GM12878 (cell line): ENCODE measurements around the gene YKT6. TPM values are rescaled to one million over a fixed set of nuclear protein-coding genes. Genes with fewer than 3 reads are reported as not detected.

Experiments used
- ATAC-seq: fragments of 200-7000 bp; cut with Tn5 transposase; 3 replicates; pipeline ENCODE4 v1.9.1; 2020; ENCODE audit warnings: mild to moderate bottlenecking, moderate library complexity
- BruUV-seq: library from RNA; stranded (reverse); fragments of 400-500 nt; replicated peaks from 2 replicates; lab custom pipeline; 2021; lab: Mats Ljungman, UMichigan
- CTCF ChIA-PET: fragments of 300-600 bp; sonication (Branson Sonifier 250); formaldehyde crosslinking; extraction: SDS; loops from one replicate; lab custom pipeline; 2021; ENCODE audit warnings: inconsistent platforms; lab: Yijun Ruan, JAX
- POLR2A ChIA-PET: fragments of 350-600 bp; formaldehyde crosslinking; extraction: SDS; loops from one replicate; lab custom pipeline; 2021; ENCODE audit warnings: inconsistent platforms; lab: Charles Lee
- RAD21 ChIA-PET: fragments of 300-600 bp; sonication (Branson Sonifier 250); formaldehyde crosslinking; loops from one replicate; lab custom pipeline; 2023; ENCODE audit warnings: antibody characterized with exemption; ENCODE audit not compliant: unreplicated experiment; lab: Charles Lee
- SMC1A ChIA-PET: fragments of 300-600 bp; sonication (Branson Sonifier 250); formaldehyde crosslinking; loops from one replicate; lab custom pipeline; 2023; ENCODE audit not compliant: unreplicated experiment, uncharacterized antibody; lab: Charles Lee
- DNase-seq: peaks from one replicate; pipeline ENCODE4 v3.0.0-alpha.2; 2011; ENCODE audit warnings: low read depth, low spot score
- FAIRE-seq: peaks from 3 replicates; lab custom pipeline; 2011; peaks lifted over from hg19 to GRCh38; lab: Jason Lieb, UNC
- H2AFZ ChIP-seq: 2 replicates; pipeline ENCODE4 v1.6.0; 2011; ENCODE audit warnings: low read depth, low read length, control low read depth; ENCODE audit not compliant: control insufficient read depth
- H3K27ac ChIP-seq: 2 replicates; pipeline ENCODE4 v1.5.1; 2011; ENCODE audit warnings: control low read depth; ENCODE audit not compliant: control insufficient read depth, insufficient read depth
- H3K27me3 ChIP-seq, 2 experiments: replicated peaks in 1 of 2; 2 replicates each; pipeline versions ENCODE4 v1.6.0 to v1.6.1; 2011; ENCODE audit warnings: low read length in 1 of 2; ENCODE audit not compliant: control insufficient read depth in 2 of 2, insufficient read depth in 2 of 2
- H3K36me3 ChIP-seq, 2 experiments: 2 replicates each; pipeline ENCODE4 v1.5.1; 2011; ENCODE audit warnings: low read length in 1 of 2; ENCODE audit not compliant: control insufficient read depth in 2 of 2, insufficient read depth in 2 of 2
- H3K4me1 ChIP-seq: 2 replicates; pipeline ENCODE4 v1.6.1; 2011; ENCODE audit warnings: mild to moderate bottlenecking, low read length, moderate library complexity, mixed read lengths; ENCODE audit not compliant: control insufficient read depth, insufficient read depth
- H3K4me2 ChIP-seq: 2 replicates; pipeline ENCODE4 v1.6.0; 2011; ENCODE audit warnings: control low read depth; ENCODE audit not compliant: control insufficient read depth, insufficient read depth
- H3K4me3 ChIP-seq: fragments of 200-600 bp; sonication (generic); 2 replicates; pipeline ENCODE4 v1.5.1; 2016
- H3K79me2 ChIP-seq: 2 replicates; pipeline ENCODE4 v1.6.0; 2011; ENCODE audit warnings: low read length; ENCODE audit not compliant: control insufficient read depth, insufficient read depth
- H3K9ac ChIP-seq: 2 replicates; pipeline ENCODE4 v1.8.0; 2011; ENCODE audit warnings: low read length, control low read depth, mixed read lengths; ENCODE audit not compliant: control insufficient read depth, insufficient read depth
- H3K9me3 ChIP-seq: replicated peaks from 3 replicates; pipeline ENCODE4 v1.5.1; 2011; ENCODE audit warnings: mild to moderate bottlenecking, low read length; ENCODE audit not compliant: control insufficient read depth, insufficient read depth
- H4K20me1 ChIP-seq: 2 replicates; pipeline ENCODE4 v1.6.0; 2011; ENCODE audit not compliant: control insufficient read depth, insufficient read depth
- BRCA1 ChIP-seq: IDR thresholded peaks from 2 replicates; pipeline ENCODE4 v1.6.1; 2011; ENCODE audit warnings: low read depth, low read length, improper control_type of control experiment
- CREB1 ChIP-seq: IDR thresholded peaks from 2 replicates; pipeline ENCODE4 v1.6.1; 2012; ENCODE audit warnings: low read depth, mild to moderate bottlenecking, inconsistent platforms
- ETV6 ChIP-seq, 2 experiments: fragments of 450-650 bp in 1 of 2; IDR thresholded peaks in 1 of 2; conservative IDR thresholded peaks in 1 of 2; 2 replicates each; pipeline ENCODE4 v1.6.1; 2014; ENCODE audit warnings: antibody characterized with exemption in 1 of 2, borderline replicate concordance in 1 of 2, low read depth in 1 of 2, mild to moderate bottlenecking in 1 of 2, moderate library complexity in 1 of 2
- KDM1A ChIP-seq: fragments of 200-600 bp; sonication (generic); IDR thresholded peaks from 2 replicates; pipeline ENCODE4 v1.6.1; 2016; ENCODE audit warnings: borderline replicate concordance
- KLF5 ChIP-seq: fragments of 450-650 bp; IDR thresholded peaks from 2 replicates; pipeline ENCODE4 v1.6.1; 2014; ENCODE audit warnings: mild to moderate bottlenecking; ENCODE audit not compliant: partially characterized antibody
- PAX5 ChIP-seq: IDR thresholded peaks from 2 replicates; pipeline ENCODE4 v1.6.1; 2011; ENCODE audit warnings: low read depth, low read length, borderline replicate concordance
- SMAD1 ChIP-seq: fragments of 450-650 bp; IDR thresholded peaks from 2 replicates; pipeline ENCODE4 v1.6.1; 2018; ENCODE audit warnings: mild to moderate bottlenecking, low read depth; ENCODE audit not compliant: partially characterized antibody
- YY1 ChIP-seq: IDR thresholded peaks from 2 replicates; pipeline ENCODE4 v1.6.1; 2011; ENCODE audit warnings: low read depth, mild to moderate bottlenecking, low read length
- ZSCAN29 ChIP-seq: fragments of 450-650 bp; IDR thresholded peaks from 2 replicates; pipeline ENCODE4 v1.6.1; 2017; ENCODE audit warnings: mild to moderate bottlenecking, moderate library complexity
- WGBS: methylation state at CpG from one replicate; pipeline ENCODE4 v1.1.6; 2016; ENCODE audit warnings: low lambda C conversion rate; ENCODE audit not compliant: insufficient replicate concordance, insufficient coverage; ENCODE audit errors: missing lambda C conversion rate; 5-methylcytosine and 5-hydroxymethylcytosine counted together
- in situ Hi-C: fragments of 300-500 bp; cut with MboI; formaldehyde crosslinking; loops from 9 replicates; pipeline ENCODE4 v1.14.3; 2018; ENCODE audit warnings: mixed read lengths
- intact Hi-C: fragments of 100-400 bp; cut with micrococcal nuclease; formaldehyde crosslinking; loops from one replicate; pipeline ENCODE4 v1.14.2; 2022; ENCODE audit not compliant: unreplicated experiment
- polyA plus RNA-seq, 11 experiments: library from polyadenylated mRNA; depleted of rRNA in 4 of 11; unstranded in 6 of 11; stranded (reverse) in 5 of 11; fragments of >200 nt; fragmentation: Nextera tagmentation in 4 of 11; fragmentation: Illumina TruSeq in 1 of 11; extraction: Ambion mirVana in 4 of 11; extraction: Trizol in 1 of 11; gene quantifications; 1 replicate in 1 of 11; 2 replicates in 10 of 11; pipeline versions ENCODE4 v1.2.1 to v1.2.3, GENCODE V29; 2011 to 2016; ENCODE audit warnings: inconsistent platforms in 2 of 11, missing spikeins in 2 of 11, low read depth in 1 of 11
- total RNA-seq, 4 experiments: library from RNA; depleted of rRNA in 3 of 4; stranded (reverse); fragments of >200 nt in 3 of 4; fragmentation: Illumina TruSeq in 1 of 4; extraction: Trizol in 1 of 4; gene quantifications; 2 replicates each; pipeline versions ENCODE4 v1.2.1 to v1.2.3, GENCODE V29; 2013 to 2021

Gene YKT6
- total and polyA plus RNA-seq, 10 of the 15 experiments (the other 5 are each of a cell fraction or from before 2014, with no cell fraction given), result 1.7 to 95.2 (median 70.5) TPM

DNA sequence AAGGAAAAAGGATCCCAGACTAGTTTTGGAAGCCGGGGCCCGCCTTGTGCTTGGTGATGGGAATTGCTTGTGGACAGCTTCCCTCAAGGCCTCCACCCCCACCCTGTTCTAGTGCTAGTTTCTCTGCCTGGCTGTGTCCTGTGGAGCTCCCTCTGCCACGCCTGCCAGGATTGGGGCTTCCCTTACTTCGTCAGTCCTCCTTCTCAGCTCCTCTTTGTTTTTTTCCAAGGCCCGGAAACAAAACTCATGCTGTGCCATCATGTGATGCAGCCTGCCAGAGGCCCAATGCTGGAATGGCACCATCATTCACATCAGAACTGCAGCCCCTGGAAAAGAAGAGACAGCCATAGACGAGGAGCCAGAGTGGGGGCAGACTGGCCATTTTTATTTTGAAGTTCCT is 11.2 kb downstream of the YKT6 start:
- ChIA-PET RAD21 (no interaction called here), POLR2A (no interaction called here), SMC1A (interaction anchor here (0.6 to 1.1 kb wide), 3 partner anchors 131 to 302 kb away, joined by 3 to 4 read pairs (median 3); no protein-coding TSS in a partner anchor), CTCF (no interaction called here)
- TF ChIP-seq CREB1, result no peak
- TF ChIP-seq BRCA1, result no peak
- TF ChIP-seq SMAD1, result no peak
- no peak for TF ChIP-seq ZSCAN29
- no peak for TF ChIP-seq PAX5
- no peak for TF ChIP-seq KLF5
- no peak for TF ChIP-seq ETV6 (conservative IDR thresholded peaks at IDR 0.05 in 1 of 2, IDR thresholded peaks at IDR 0.05 in 1 of 2; ENCODE audit: borderline replicate concordance in 1 of 2, low read depth in 1 of 2)
- TF ChIP-seq KDM1A, result no peak
- TF ChIP-seq YY1, result no peak
- WGBS, result 94% methylated on average over 6 of the region's 6 CpGs
- FAIRE-seq (no peak), ATAC-seq (no peak), DNase-seq (no peak)
- H3K9me3 ChIP-seq, result no peaks in the 10 kb centered on the region
- H3K4me3 ChIP-seq, result no peak overlapping the region
- peaks cover 25 to 27% of the 10 kb centered on the region in 2 experiments for H3K36me3 ChIP-seq
- intact Hi-C loops (no loop called here), in situ Hi-C loops (no loop called here)
- H3K4me2 ChIP-seq, result no peak overlapping the region
- peaks cover 7% of the 10 kb centered on the region for H3K4me1 ChIP-seq
- H3K79me2 ChIP-seq, result no peaks in the 10 kb centered on the region
- no peaks in the 10 kb centered on the region for H3K27me3 ChIP-seq
- no peak overlapping the region for H3K27ac ChIP-seq
- H2AFZ ChIP-seq, result no peak overlapping the region
- BruUV-seq, result no TSS peak
- H4K20me1 ChIP-seq, result no peaks in the 10 kb centered on the region; the same call in 1 of the 2 replicates
- no peak overlapping the region for H3K9ac ChIP-seq
